DND-41 (cell line): ENCODE results near the gene PPP2R1A.

Source experiments
- EZH2 ChIP-seq: IDR thresholded peaks from 3 replicates; pipeline ENCODE4 v1.6.1; 2012; ENCODE audit warnings: borderline replicate concordance, low read depth, mild to moderate bottlenecking, moderate library complexity, low read length, inconsistent platforms; ENCODE audit not compliant: severe bottlenecking
- TF ChIP-seq, protein P1 (sequence below): IDR thresholded peaks from 2 replicates; pipeline ENCODE4 v1.5.1; 2012; ENCODE audit warnings: borderline replicate concordance, low read length, moderate library complexity, mild to moderate bottlenecking; ENCODE audit not compliant: poor library complexity, severe bottlenecking; ENCODE audit errors: extremely low read depth

DNA sequence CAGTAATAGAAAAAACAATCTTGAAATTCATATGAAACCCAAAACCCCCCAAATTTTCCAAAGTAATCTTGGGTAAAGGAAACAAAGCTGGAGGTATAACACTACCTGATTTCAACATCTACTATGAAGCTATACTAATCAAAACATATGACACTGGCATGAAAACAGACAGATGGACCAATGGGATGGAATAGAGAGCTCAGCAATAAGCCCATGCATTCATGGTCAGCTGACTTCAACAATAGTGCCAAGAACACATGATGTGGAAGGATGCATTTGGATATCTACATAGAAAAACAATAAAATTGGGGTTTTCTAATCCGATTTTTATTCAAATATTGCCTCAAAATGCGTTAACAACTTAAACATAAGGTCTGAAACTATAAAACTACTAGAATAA is 47.3 kb downstream of the PPP2R1A start:
- TF ChIP-seq, protein P1, sequence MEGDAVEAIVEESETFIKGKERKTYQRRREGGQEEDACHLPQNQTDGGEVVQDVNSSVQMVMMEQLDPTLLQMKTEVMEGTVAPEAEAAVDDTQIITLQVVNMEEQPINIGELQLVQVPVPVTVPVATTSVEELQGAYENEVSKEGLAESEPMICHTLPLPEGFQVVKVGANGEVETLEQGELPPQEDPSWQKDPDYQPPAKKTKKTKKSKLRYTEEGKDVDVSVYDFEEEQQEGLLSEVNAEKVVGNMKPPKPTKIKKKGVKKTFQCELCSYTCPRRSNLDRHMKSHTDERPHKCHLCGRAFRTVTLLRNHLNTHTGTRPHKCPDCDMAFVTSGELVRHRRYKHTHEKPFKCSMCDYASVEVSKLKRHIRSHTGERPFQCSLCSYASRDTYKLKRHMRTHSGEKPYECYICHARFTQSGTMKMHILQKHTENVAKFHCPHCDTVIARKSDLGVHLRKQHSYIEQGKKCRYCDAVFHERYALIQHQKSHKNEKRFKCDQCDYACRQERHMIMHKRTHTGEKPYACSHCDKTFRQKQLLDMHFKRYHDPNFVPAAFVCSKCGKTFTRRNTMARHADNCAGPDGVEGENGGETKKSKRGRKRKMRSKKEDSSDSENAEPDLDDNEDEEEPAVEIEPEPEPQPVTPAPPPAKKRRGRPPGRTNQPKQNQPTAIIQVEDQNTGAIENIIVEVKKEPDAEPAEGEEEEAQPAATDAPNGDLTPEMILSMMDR, result no peak
- no peak for TF ChIP-seq EZH2
